Putamen (tissue), 1 donor: Measurements from ENCODE around the gene CCDC73.
A peak's percentile ranks its signal among the peaks of the same experiment; 100 is the strongest.
"Not testable (repeated sequence)": the region's sequence is repeated elsewhere in the genome, so short reads cannot be mapped to it uniquely, and the experiment has no call there.

Experiments used
- DNase-seq: peaks from one replicate; pipeline ENCODE4 v3.0.0-alpha.2; 2016; ENCODE audit warnings: low spot score

CCDC73 gene

DNA sequence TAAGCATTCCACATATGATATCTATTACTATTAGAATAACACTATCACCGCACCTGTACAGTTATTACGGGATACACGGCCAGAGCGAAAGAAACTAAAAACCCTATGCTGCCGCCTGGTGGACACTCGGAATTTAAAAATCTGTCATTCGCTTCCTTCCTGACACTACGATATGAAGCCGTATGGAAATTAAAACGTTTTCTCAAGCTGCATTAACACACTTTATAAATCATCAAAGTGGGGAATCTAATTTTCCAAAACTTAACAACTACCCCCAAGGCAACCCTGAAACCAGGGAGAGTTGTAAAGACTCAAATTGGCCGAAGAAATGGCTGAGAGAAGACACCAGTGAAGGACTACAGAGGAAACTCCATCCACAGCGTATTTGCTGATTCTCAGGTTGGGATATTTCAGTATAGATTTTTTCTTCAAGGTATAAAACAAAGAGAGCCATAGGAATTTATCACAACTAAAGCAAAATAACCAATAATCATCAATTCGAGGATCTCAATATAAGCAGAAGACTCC lies 1.4 kb downstream of the CCDC73 start:
- DNase-seq = peak; percentile 39

GRCh38 chr11:32792111-32792947 lies 2.1 kb downstream of the CCDC73 start:
- DNase-seq = no peak

DNA sequence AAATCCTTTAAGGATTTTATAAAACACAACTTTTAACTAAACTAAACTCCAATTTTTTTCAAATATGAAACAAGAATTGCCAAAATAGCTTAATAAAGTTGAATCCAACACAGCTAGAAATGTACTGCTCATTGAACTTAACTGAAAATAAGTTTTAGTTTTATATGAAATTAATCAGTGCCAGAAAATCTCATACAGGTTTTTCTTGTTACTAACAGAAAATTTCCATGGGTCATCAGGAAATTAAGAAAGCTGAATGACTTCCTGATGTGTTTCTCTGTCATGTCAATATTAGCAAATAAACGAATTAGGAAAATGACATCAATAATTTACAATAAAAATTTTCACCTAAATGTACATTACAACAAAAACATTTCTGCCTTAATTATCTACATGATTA lies 3.5 kb downstream of the CCDC73 start:
- no peak for DNase-seq

- DNase-seq = no peak
Measured at GRCh38 chr11:32786811-32787210, 7.7 kb downstream of the CCDC73 start.

- DNase-seq = no peak
Measured at GRCh38 chr11:32785262-32785661, 9.2 kb downstream of the CCDC73 start.

DNA sequence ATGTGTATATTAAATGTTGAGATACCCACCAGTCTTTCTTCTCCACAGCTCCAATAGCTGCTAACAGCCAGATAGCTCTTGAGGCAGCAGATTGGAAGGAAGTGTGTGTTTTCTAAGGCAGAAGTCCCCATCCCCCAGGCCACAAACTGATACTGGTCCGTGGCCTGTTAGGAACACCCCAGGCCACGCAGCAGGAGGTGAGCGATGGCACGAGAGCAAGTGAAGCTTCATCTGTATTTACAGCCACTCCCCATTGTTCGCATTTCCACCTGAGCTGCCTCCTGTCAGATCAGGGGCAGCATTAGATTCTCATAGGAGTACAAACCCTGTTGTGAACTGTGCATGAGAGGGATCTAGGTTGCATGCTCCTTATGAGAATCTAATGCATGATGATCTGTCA lies 12.7 kb downstream of the CCDC73 start:
- DNase-seq = no peak

DNA sequence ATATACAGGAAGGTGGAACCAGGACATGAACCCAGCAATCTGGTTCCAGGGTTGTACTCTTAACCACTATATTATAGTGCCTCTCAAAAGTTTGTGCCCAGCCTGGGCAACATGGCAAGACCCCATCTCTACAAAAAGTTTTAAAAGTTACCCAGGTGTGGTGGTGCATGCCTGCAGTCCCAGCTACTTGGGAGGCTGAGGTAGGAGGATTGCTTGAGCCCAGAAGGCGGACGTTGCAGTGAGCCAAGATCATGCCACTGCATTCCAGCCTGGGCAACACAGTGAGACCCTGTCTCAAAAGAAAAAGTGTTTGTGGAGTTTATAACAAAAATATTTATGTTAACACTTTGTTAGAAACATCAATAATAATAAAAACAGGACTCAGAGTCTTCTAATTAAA lies 13.6 kb downstream of the CCDC73 start:
- DNase-seq = not testable (repeated sequence)

- DNase-seq = no peak
Measured at GRCh38 chr11:32779136-32779535, 15.3 kb downstream of the CCDC73 start.

- DNase-seq = no peak
Measured at GRCh38 chr11:32775908-32776307, 18.6 kb downstream of the CCDC73 start.

DNA sequence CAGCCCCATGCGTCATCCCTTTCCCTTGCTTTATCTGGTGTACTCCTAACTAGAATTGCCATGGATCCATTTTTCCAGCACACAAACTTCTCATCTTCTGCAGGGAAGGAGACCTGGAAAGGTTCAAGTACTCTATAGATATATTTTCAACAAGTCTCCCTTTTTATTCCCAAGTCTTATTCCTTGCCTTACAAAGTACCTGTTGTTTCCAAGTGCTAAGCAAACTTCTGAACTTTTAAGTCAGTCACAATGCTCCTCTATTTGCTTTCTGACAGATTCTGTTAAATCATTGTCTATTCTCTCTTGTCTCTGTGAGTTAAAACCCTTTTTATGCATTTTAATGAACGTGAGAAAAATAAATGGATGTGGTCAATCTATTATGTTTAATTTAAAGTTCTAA lies 20.4 kb downstream of the CCDC73 start:
- no peak for DNase-seq

DNA sequence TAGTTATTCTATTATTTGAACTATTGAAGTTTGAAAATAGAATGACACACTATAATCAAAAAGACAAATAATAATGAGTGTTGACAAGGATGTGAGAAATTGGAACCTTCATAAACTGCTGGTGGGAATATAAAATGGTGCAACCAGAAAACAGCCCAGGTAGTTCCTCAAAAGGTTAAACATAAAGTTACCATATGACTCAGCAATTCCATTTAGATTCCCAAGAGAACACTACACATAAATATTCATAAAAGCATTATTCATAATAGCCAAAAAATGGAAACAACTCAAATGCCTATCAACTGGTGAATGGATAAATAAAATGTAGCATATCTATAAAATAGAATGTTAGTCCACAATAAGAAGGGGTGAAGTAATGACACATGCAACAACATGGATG lies 21.7 kb downstream of the CCDC73 start:
- DNase-seq = no peak

DNA sequence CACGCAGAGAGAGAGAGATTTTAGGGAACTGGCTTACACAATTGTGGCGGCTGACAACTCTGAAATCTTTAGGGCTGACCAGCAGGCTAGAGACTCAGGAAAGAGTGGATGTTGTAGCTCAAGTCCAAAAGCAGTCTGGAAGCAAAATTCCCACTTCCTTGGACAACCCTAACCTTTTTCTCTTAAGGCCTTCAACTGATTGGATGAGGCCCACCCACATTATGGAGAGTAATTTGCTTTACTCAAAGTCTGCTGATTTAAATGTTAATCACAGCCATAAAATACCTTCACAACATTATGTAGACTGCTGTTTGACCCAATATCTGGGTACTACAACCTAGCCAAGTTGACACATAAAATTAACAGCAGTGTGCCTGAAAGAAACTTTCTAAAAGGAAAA lies 32.7 kb downstream of the CCDC73 start:
- DNase-seq = not testable (repeated sequence)

- DNase-seq = no peak
Measured at GRCh38 chr11:32758291-32758690, 36.2 kb downstream of the CCDC73 start.

GRCh38 chr11:32753181-32753580 lies 41.3 kb downstream of the CCDC73 start:
- DNase-seq = not testable (repeated sequence)

DNA sequence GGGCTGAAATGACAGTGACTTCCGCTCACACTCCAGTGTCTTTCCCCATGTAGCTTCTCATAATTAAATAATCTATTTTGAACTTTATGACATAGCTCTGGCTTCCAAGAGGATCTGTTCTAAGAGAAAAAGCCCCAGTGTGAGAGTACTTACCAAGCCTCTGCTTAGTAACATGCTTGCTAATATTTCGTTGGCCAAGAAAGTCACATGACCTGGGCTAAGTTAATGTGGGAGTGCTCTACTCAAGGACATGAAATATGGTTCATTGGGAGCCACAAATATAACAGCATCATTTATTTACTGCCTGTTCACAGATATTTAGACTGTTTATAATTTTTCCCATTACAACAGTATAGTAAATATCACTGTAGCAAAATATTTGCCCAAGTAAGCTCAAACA lies 42.5 kb downstream of the CCDC73 start:
- DNase-seq = no peak

DNA sequence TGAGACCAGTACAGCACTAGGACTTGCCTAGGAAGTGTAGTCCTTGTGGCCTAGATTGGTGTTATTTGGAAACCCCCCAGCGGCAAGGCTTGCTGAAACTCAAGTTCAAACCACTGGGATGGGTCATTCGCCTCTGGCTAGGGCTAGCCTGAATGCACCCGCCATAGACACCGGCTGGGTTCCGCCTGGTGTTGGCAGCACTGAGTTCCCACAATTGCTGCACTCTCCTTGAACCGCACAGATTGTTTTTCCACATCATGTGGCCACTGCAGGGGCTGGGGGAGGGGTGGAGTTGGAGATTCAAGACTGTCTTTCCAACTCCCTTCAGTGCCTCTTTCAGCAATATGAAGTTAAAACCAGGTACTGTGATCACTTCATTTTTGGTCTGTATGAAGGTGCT lies 43.1 kb downstream of the CCDC73 start:
- DNase-seq = no peak

DNA sequence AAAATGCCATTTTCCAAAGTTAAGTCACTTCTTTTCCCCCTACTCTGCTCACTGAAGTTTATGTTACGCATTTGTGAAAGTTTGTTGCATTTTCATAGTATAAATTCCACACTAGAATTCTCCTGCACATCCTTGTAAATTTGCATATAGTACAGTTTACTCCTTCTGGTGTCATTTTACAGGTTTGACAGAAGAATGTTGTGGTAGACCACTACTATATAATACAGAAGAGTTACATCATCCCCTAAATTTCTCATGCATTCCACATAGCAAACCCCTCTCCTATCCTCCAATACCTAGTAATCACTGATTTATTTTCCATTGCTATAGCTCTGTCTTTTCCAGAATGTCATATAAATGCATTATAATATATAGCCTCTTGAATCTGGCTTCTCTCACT lies 64.5 kb downstream of the CCDC73 start:
- no peak for DNase-seq

DNA sequence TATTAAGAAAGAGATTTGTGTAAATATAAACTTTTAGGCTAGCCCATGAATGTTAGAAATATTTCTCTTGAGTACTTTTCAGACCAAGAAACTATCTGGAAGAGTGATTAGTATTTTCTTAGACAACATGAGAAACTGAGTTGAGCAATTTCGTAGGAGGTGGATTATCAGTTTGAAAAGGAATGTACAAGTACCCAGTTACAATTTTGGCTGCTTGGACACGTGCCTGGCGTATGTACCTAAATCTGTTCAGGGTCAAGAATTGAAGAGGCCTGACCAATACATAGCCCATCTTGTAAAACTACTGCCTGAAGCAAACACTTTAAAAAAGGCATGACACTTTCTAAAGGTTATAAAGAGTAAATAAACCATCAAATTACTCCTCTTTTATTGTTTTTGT lies 71.1 kb downstream of the CCDC73 start:
- DNase-seq = no peak

DNA sequence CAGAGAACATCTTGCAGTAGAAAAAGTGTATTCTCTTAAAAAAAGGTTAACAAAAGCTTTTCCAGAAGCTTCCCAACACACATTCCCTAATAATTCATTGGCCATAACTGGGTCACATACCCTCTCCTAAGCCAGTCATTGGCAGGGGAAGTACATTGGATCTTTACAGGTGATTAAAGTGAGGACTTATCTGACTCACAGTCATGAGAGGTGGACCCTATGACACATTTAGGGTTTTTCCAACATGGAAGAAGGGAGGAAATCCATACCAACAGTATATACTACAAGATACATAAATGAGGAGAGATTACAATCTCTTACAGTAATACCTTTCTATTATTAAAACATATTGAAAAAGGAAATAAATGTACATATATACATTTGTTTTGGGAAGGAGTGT lies 72.2 kb downstream of the CCDC73 start:
- no peak for DNase-seq

DNA sequence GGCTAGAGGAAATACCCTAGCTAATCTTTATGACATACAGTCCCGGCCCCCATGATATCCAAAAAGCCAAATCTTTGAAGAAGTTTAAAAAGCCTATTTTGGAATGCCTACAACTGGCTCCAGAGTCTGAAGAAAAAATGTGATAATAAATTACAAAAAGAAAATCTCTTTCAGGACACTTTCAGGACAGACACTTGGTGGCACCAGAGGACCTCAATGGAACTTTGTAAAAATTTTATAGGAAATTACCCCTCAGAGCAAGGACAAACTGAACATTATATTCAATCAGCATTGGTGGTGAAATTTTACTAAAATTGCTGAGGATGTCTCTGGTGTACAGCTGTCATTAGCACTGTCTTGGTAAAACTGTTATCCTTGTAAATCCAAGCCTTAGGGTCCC lies 81.0 kb downstream of the CCDC73 start:
- no peak for DNase-seq

DNA sequence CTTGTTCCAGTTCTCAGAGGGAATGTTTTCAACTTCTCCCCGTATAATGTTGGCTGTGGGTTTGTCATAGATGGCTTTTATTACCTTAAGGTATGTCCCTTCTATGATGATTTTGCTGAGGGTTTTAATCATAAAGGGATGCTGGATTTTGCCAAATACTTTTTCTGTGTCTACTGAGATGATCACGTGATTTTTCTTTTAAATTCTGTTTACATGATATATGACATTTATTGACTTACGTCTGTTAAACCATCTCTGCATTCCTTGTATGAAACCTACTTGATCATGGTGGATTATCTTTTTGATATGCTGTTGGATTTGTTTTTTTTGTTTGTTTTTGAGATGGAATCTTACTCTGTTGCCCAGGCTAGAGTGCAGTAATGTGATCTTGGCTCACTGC lies 85.5 kb downstream of the CCDC73 start:
- not testable (repeated sequence) for DNase-seq

DNA sequence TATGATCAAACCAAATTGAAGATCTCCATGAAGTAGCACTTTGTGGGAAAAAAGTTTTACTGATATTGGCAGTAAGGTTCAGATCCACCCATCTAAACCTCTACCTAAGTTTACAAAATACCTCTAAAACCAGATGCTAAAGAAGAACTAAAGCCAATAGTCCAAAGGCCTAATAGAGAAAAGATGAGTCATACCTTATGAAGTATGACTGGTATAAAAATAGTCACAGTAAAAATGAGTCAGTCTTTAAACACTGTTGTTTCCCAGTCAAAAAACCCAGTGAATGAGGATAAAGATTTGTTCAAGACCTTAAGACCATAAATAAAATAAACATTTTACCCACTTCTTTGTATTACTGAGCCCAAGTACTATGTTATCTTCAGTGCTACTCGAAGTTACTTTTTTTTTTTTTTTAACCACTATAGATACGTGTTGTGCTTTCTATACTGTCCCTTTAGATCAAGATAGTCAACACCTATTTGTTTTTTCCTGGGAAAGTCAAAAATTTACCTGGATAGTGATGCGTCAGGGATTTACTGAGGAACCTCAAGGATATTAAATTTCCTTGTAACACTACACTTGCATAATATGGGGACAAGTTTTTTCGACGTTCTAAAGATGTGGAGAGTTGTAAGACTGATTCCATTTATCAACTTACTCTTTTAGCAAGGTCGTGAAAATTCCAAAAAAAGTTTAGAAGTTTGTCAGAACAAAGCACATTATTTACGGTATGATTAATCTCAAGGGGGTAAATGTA lies 87.3 kb downstream of the CCDC73 start:
- no peak for DNase-seq

DNA sequence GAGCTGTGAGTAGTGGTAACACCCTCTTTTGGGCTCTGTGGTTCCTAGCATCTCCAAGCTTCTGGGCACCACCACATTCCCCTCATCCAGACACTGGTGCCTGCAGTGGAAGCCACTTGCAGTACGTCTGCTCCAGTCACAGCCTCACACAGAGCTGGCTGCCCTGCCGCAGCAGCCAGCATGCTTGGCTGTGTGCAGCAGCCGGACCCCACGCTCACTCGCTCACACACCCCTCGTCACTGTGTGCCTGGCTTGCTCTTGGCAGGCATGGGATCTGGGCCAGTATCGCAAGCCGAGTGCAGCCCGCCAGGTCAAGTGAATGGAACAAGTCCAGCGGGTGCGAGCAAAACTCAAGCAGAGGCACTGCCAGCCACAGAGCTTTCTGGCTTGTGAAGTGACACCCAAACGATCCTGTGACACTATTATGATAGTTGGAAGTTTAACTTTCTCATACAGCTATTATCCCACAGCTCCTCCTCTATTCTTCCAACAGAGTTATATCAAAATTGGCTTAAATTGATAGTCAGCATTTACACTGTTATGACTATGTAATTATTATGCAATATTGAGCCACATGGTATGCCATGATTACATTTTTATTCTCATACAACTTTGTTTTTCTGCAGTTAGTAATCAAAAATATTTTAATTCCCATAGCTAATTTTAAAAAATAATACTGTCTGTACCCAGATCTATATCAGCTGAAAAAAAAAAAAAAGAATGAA lies 89.0 kb downstream of the CCDC73 start:
- no peak for DNase-seq
